ENCODE measurements around the gene AP2A2.

- TF ChIP-seq, protein P1, sequence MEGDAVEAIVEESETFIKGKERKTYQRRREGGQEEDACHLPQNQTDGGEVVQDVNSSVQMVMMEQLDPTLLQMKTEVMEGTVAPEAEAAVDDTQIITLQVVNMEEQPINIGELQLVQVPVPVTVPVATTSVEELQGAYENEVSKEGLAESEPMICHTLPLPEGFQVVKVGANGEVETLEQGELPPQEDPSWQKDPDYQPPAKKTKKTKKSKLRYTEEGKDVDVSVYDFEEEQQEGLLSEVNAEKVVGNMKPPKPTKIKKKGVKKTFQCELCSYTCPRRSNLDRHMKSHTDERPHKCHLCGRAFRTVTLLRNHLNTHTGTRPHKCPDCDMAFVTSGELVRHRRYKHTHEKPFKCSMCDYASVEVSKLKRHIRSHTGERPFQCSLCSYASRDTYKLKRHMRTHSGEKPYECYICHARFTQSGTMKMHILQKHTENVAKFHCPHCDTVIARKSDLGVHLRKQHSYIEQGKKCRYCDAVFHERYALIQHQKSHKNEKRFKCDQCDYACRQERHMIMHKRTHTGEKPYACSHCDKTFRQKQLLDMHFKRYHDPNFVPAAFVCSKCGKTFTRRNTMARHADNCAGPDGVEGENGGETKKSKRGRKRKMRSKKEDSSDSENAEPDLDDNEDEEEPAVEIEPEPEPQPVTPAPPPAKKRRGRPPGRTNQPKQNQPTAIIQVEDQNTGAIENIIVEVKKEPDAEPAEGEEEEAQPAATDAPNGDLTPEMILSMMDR (conservative IDR thresholded peaks at IDR 0.05; ENCODE audit: low read depth, low read length) = no peak
- TF ChIP-seq EZH2 (IDR thresholded peaks at IDR 0.05; ENCODE audit: low read length, unreplicated experiment) (no peak), EZH2phosphoT487 (IDR thresholded peaks at IDR 0.05; ENCODE audit: borderline replicate concordance, low read length) (no peak)
Observed at GRCh38 chr11:945986-946385, 20.3 kb downstream of the AP2A2 start.

Data from PC-3 (cell line).